Mucosa of descending colon (tissue), 3 donors: ENCODE data around the gene MAP1B. TPM values are rescaled to one million over a fixed set of nuclear protein-coding genes. Genes with fewer than 3 reads are reported as not detected.
"Not testable (repeated sequence)": the region's sequence is repeated elsewhere in the genome, so short reads cannot be mapped to it uniquely, and the experiment has no call there.

Source experiments
- ATAC-seq: fragments of 200-7000 bp; cut with Tn5 transposase; one replicate; pipeline ENCODE4 v1.9.1; 2020; ENCODE audit warnings: mild to moderate bottlenecking, moderate library complexity
- DNase-seq, 3 donors: peaks; one replicate each; pipeline ENCODE4 v3.0.0-alpha.2; 2020
- H3K36me3 ChIP-seq: fragments of 200-600 bp; one replicate; pipeline ENCODE4 v1.8.0; 2021; ENCODE audit warnings: low read depth, mild to moderate bottlenecking
- H3K4me1 ChIP-seq: fragments of 200-600 bp; one replicate; pipeline ENCODE4 v1.8.0; 2021; ENCODE audit warnings: low read depth, mild to moderate bottlenecking
- H3K4me3 ChIP-seq: fragments of 200-600 bp; one replicate; pipeline ENCODE4 v1.8.0; 2021; ENCODE audit warnings: mild to moderate bottlenecking
- H3K9me3 ChIP-seq: fragments of 200-600 bp; one replicate; pipeline ENCODE4 v1.8.0; 2021; ENCODE audit warnings: mild to moderate bottlenecking
- intact Hi-C, 2 donors: fragments of 100-400 bp; cut with DNase I in 1 of 2; cut with micrococcal nuclease in 1 of 2; formaldehyde crosslinking; loops; one replicate each; pipeline versions ENCODE4 v1.11.0 to v1.11.1; 2022; cut with DNase I, micrococcal nuclease
- total RNA-seq, 3 donors: library from RNA; stranded (reverse); fragmentation: NEBNext Ultra II Directional in 2 of 3; extraction: Animal tissue kit (Norgen Biotek cat#: 25700) in 2 of 3; gene quantifications; one replicate each; pipeline versions ENCODE4 v1.2.1 to v1.2.4, GENCODE V29; 2021 to 2023
- TF ChIP-seq, protein P1 (sequence below): fragments of 200-600 bp; IDR thresholded peaks from one replicate; pipeline ENCODE4 v1.8.0; 2022; ENCODE audit warnings: antibody characterized with exemption, mild to moderate bottlenecking
- donor health status: DM: no; HTN: no; CAD: no; lungs with moderate emphysema.
- donor health status: DM: no; HTN: no; CAD: no.
- donor health status: DM: no; HTN: yes; CAD: no.

The MAP1B gene
- total RNA-seq, 3 donors from 2014 or later, result 6.5 to 72.3 (median 20.9) TPM

DNA sequence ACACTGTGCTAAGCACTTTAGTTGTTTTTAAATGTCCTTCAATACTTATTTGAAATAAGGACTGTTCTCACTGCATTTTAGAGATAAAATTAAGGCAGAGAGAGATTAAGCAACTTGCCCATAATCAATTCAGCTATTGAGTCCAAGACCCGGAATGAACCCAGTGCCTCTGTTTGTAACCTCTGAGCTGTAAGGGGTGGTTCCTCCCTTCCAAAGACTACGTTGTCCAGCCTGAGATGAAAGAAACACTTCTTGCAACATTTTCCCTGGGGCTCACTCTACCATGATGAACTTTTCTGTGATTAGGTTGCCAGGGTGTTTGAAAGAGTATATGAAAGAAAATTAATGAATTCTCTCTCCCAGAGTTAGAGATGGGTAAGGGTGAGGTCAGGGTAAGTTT is 22.0 kb upstream of the MAP1B start:
- ATAC-seq (no peak), DNase-seq (no peak)
- TF ChIP-seq, protein P1, sequence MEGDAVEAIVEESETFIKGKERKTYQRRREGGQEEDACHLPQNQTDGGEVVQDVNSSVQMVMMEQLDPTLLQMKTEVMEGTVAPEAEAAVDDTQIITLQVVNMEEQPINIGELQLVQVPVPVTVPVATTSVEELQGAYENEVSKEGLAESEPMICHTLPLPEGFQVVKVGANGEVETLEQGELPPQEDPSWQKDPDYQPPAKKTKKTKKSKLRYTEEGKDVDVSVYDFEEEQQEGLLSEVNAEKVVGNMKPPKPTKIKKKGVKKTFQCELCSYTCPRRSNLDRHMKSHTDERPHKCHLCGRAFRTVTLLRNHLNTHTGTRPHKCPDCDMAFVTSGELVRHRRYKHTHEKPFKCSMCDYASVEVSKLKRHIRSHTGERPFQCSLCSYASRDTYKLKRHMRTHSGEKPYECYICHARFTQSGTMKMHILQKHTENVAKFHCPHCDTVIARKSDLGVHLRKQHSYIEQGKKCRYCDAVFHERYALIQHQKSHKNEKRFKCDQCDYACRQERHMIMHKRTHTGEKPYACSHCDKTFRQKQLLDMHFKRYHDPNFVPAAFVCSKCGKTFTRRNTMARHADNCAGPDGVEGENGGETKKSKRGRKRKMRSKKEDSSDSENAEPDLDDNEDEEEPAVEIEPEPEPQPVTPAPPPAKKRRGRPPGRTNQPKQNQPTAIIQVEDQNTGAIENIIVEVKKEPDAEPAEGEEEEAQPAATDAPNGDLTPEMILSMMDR, result no peak
- no peaks in the 10 kb centered on the region for H3K9me3 ChIP-seq
- H3K36me3 ChIP-seq, result no peaks in the 10 kb centered on the region
- H3K4me3 ChIP-seq, result no peak overlapping the region
- intact Hi-C loops, result no loop called here
- no peaks in the 10 kb centered on the region for H3K4me1 ChIP-seq

DNA sequence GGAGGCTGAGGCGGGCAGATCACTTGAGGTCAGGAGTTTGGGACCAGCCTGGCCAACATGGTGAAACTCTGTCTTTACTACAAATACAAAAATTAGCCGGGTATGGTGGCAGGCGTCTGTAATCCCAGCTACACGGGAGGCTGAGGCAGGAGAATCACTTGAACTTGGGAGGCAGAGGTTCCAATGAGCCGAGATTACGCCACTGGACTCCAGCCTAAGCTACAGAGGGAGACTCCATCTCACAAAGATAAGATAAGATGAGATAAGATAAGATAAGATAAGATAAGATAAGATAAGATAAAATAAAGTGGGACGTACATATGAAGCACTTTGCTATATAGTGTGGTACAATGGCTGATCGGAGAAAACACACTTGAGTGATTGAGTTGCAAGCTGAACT is 17.6 kb upstream of the MAP1B start:
- H3K4me3 ChIP-seq, ATAC-seq, H3K36me3 ChIP-seq, DNase-seq, intact Hi-C loops, H3K9me3 ChIP-seq, H3K4me1 ChIP-seq: not testable (repeated sequence)

DNA sequence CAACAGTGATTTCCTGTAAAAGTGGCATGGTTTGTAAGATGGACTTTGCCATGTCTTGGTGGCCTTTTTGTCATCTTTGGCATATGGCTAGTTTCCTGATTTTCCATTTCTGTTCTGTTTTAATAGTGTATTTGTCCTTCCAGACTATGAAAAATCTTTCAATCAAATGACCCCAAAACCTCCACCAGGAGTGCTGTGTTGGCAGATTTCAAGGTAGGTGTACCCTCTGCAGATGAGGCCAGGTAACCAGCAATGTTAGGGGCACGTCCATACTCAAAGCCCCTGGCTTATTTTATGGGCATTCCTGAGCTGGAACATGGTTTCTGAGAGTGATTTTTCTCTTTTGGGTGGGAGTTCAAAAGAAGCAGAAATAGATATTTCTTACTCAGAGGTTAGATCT is 15.2 kb upstream of the MAP1B start:
- H3K4me3 ChIP-seq, result no peak overlapping the region
- no peaks in the 10 kb centered on the region for H3K36me3 ChIP-seq
- H3K4me1 ChIP-seq, result no peaks in the 10 kb centered on the region
- ATAC-seq (no peak), DNase-seq (no peak)
- TF ChIP-seq, protein P1, result no peak
- intact Hi-C loops, result no loop called here
- H3K9me3 ChIP-seq, result no peaks in the 10 kb centered on the region

DNA sequence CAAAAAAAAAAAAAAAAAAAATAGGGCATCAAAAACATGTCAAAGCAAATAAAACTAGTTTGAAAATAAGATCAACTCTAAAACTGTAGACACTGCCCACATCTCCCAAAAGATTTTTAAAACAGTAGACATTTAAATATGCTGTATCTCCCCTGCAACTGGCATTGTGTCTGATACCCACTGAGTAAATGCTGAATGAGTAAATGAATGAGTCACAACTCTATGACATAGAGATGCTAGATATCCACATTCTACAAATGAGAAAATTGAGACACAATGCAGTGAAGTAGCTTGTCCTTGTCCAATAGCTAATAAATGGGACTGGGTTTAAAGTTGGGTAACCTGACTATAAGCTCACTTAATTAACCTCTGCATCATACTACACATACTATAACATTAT is 14.1 kb upstream of the MAP1B start:
- no peak overlapping the region for H3K4me3 ChIP-seq
- H3K9me3 ChIP-seq, result no peaks in the 10 kb centered on the region
- H3K4me1 ChIP-seq, result no peaks in the 10 kb centered on the region
- ATAC-seq (no peak), DNase-seq (no peak)
- intact Hi-C loops, result no loop called here
- TF ChIP-seq, protein P1, result no peak
- H3K36me3 ChIP-seq, result no peaks in the 10 kb centered on the region

DNA sequence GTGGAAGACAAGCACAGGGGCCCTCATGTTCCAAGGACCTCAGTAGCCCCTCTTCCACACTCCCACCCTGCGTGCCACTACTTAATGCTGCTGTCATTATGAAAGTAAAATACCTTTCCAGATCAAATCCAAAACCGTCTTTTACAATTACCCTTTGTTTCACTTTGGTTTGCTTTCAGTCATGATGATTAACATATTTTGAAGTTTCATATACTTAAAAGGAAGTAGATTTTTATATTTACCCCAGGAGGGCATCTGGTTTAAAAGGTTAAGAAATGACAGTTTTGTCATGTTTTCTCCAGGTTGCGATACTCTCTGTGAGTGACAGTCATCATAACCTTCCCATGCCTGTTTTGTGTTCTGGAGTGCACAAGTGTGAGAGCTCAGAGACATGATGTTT is 13.5 kb upstream of the MAP1B start:
- ATAC-seq (no peak), DNase-seq (no peak)
- Histone ChIP-seq H3K4me1 (no peaks in the 10 kb centered on the region), H3K36me3 (no peaks in the 10 kb centered on the region), H3K9me3 (no peaks in the 10 kb centered on the region), H3K4me3 (no peak overlapping the region)
- TF ChIP-seq, protein P1, result no peak
- intact Hi-C loops, result no loop called here

DNA sequence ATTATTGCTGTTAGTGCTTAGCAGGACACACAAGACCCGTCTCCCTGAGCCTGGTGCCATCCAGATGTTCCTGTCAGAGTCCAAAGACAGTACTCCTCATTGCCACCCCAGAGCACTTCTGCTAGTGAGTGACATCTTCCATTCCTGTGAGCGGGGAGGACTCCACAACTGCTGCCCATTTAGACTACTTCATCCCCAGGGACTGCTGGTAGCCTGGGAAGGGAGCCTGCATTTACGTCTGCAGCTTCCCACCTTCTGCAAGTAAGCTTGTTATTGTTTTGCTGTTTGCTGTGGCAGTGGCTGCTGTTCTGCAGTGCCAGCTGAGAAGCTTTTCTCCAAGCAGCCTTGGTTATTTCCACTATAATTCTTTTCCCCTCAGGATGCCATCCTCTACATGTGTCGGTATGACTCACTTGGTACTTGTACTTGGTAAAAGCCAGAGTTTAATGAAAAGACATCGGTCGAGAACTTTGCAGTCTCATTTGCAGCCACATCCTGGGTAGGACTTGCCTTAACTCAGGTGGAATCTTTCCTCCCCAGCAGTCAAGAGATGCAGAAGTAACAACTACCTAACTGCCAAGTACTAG is 10.6 kb upstream of the MAP1B start:
- no peak overlapping the region for H3K4me3 ChIP-seq
- no peak for ATAC-seq
- no peaks in the 10 kb centered on the region for H3K9me3 ChIP-seq
- H3K4me1 ChIP-seq, result no peaks in the 10 kb centered on the region
- intact Hi-C loops, result no loop called here
- DNase-seq, result no peak
- TF ChIP-seq, protein P1, result no peak
- H3K36me3 ChIP-seq, result no peaks in the 10 kb centered on the region
